A549 (cell line): Measurements from ENCODE around the gene CR1L.
"Not testable (repeated sequence)": the region's sequence is repeated elsewhere in the genome, so short reads cannot be mapped to it uniquely, and the experiment has no call there.

Experiments
- BHLHE40 ChIP-seq: IDR thresholded peaks from 2 replicates; pipeline ENCODE4 v1.6.1; 2012; ENCODE audit warnings: low read depth, low read length, inconsistent platforms
- CTCF ChIP-seq: fragments of >200 bp; sonication (Bioruptor Twin); formaldehyde crosslinking; IDR thresholded peaks from 3 replicates; pipeline ENCODE4 v1.5.1; 2016
- E2F6 ChIP-seq: IDR thresholded peaks from 2 replicates; pipeline ENCODE4 v1.6.1; 2012; ENCODE audit warnings: low read depth, borderline replicate concordance
- ESRRA ChIP-seq: fragments of 150-350 bp; IDR thresholded peaks from 2 replicates; pipeline ENCODE4 v1.6.1; 2014; ENCODE audit warnings: mild to moderate bottlenecking, low read length, borderline replicate concordance
- HDAC2 ChIP-seq: fragments of 200-600 bp; sonication (generic); IDR thresholded peaks from 2 replicates; pipeline ENCODE4 v1.6.1; 2016
- HOXA7 ChIP-seq: fragments of 250-450 bp; sonication (Bioruptor Pico); IDR thresholded peaks from 2 replicates; pipeline ENCODE4 v1.5.0; 2020; ENCODE audit warnings: mild to moderate bottlenecking, moderate library complexity
- MAX ChIP-seq: IDR thresholded peaks from 2 replicates; pipeline ENCODE4 v1.6.1; 2012
- POLR2A ChIP-seq: IDR thresholded peaks from 2 replicates; pipeline ENCODE4 v1.6.1; 2012; ENCODE audit warnings: mild to moderate bottlenecking, low read length
- RAD21 ChIP-seq, 2 experiments: fragments of >200 bp in 1 of 2; sonication (Bioruptor Twin) in 1 of 2; formaldehyde crosslinking in 1 of 2; IDR thresholded peaks in 1 of 2; conservative IDR thresholded peaks in 1 of 2; 2 replicates in 1 of 2; 3 replicates in 1 of 2; pipeline ENCODE4 v1.6.1; 2012 to 2018; ENCODE audit warnings: inconsistent platforms in 1 of 2
- REST ChIP-seq: fragments of 200-600 bp; sonication (generic); IDR thresholded peaks from 2 replicates; pipeline ENCODE4 v1.6.1; 2016; ENCODE audit warnings: antibody characterized with exemption, mild to moderate bottlenecking, moderate library complexity
- RFX5 ChIP-seq: fragments of 450-650 bp; IDR thresholded peaks from 2 replicates; pipeline ENCODE4 v1.7.1; 2014; ENCODE audit warnings: antibody characterized with exemption, mild to moderate bottlenecking, moderate library complexity
- SMC3 ChIP-seq: fragments of >200 bp; sonication (Bioruptor Twin); formaldehyde crosslinking; IDR thresholded peaks from 3 replicates; pipeline ENCODE4 v1.6.1; 2018; ENCODE audit warnings: inconsistent platforms

- TF ChIP-seq MAX; REST; CTCF; POLR2A; RAD21 (conservative IDR thresholded peaks at IDR 0.05 in 1 of 2, IDR thresholded peaks at IDR 0.05 in 1 of 2); HOXA7 (CRISPR knock-in tag); HDAC2; SMC3; ESRRA; RFX5; E2F6; BHLHE40: not testable (repeated sequence)
Observed at GRCh38 chr1:207770514-207770913, 125.6 kb downstream of the CR1L start.
